RWPE1 (cell line): ENCODE data around the gene CNNM1.

Source experiments
- CTCF ChIA-PET: fragments of 350-600 bp; sonication (Branson Sonifier 250); formaldehyde crosslinking; extraction: SDS; loops from one replicate; lab custom pipeline; 2021; lab: Yijun Ruan, JAX
- POLR2A ChIA-PET: fragments of 400-600 bp; formaldehyde crosslinking; extraction: SDS; loops from one replicate; lab custom pipeline; 2020; ENCODE audit warnings: antibody characterized with exemption; ENCODE audit not compliant: low non-redundant PET; lab: Yijun Ruan, JAX
- DNase-seq: peaks from one replicate; pipeline ENCODE4 v3.0.0; 2012; ENCODE audit warnings: low spot score
- H3K27ac ChIP-seq: fragments of 450-650 bp; 2 replicates; pipeline ENCODE4 v1.5.1; 2017
- TF ChIP-seq, protein P1 (sequence below): fragments of 450-650 bp; conservative IDR thresholded peaks from 2 replicates; pipeline ENCODE4 v1.5.1; 2017; ENCODE audit warnings: low read depth, mild to moderate bottlenecking

The CNNM1 gene

GRCh38 chr10:99431190-99431760 is 102.1 kb downstream of the CNNM1 start:
- TF ChIP-seq, protein P1, sequence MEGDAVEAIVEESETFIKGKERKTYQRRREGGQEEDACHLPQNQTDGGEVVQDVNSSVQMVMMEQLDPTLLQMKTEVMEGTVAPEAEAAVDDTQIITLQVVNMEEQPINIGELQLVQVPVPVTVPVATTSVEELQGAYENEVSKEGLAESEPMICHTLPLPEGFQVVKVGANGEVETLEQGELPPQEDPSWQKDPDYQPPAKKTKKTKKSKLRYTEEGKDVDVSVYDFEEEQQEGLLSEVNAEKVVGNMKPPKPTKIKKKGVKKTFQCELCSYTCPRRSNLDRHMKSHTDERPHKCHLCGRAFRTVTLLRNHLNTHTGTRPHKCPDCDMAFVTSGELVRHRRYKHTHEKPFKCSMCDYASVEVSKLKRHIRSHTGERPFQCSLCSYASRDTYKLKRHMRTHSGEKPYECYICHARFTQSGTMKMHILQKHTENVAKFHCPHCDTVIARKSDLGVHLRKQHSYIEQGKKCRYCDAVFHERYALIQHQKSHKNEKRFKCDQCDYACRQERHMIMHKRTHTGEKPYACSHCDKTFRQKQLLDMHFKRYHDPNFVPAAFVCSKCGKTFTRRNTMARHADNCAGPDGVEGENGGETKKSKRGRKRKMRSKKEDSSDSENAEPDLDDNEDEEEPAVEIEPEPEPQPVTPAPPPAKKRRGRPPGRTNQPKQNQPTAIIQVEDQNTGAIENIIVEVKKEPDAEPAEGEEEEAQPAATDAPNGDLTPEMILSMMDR: no peak
- H3K27ac ChIP-seq: peak overlapping the region; percentile 99
- DNase-seq: peak; percentile 44
- ChIA-PET POLR2A (interaction anchor here (0.6 to 1.6 kb wide), 5 partner anchors 9 to 607 kb away, joined by 3 to 4 read pairs (median 3); partner anchors contain the start of gene SLC25A28), CTCF (interaction anchor here (0.6 kb wide), 3 partner anchors 181 to 1909 kb away, joined by 3 read pairs; no protein-coding TSS in a partner anchor)

DNA sequence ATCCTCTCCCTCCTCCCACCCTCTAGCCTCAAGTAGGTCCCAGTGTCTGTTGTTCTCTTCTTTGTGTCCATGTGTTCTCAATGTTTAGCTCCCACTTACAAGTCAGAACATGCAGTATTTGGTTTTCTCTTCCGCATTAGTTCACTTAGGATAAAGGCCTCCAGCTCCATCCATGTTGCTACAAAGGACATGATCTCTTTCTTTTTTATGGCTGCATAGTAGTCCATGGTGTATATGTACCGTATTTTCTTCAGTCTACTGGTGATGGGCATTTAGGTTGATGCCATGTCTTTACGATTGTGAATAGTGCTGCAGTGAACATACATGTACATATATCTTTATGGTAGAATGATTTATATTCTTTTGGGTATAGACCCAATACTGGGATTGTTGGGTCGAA is 102.9 kb downstream of the CNNM1 start:
- POLR2A ChIA-PET: no interaction called here

DNA sequence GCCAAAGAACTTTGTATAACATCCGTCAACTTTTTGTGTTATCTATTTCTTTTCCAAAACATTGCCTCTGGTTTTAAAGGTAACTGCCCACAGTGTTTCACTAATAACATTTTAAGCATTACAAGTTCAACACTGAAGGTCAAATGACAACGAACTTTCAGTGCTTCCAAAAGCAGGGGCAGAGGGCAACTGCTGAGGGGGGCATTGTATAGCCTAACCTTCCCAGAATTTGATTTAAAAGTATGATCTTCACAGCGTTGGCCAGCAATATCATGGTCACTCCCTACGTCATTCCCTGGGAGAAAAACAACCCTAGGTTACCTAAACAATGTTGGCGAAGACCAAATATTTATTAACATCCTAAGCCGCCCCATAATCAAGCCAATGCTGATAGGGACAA is 103.7 kb downstream of the CNNM1 start:
- ChIA-PET POLR2A (no interaction called here), CTCF (no interaction called here)
- TF ChIP-seq, protein P1: no peak
- no peak overlapping the region for H3K27ac ChIP-seq
- no peak for DNase-seq

More for the DNA sequence above, 102.9 kb downstream of the CNNM1 start:
- TF ChIP-seq, protein P1: no peak
- CTCF ChIA-PET: interaction anchor here (0.5 kb wide), 1 partner anchor 216 kb away, joined by 5 read pairs; no protein-coding TSS in a partner anchor
- no peak overlapping the region for H3K27ac ChIP-seq
- no peak for DNase-seq

- ChIA-PET CTCF (interaction anchor here (0.7 to 0.8 kb wide), 2 partner anchors 111 to 194 kb away, joined by 4 to 5 read pairs; no protein-coding TSS in a partner anchor), POLR2A (no interaction called here)
- no peak for DNase-seq
- TF ChIP-seq, protein P1: no peak
- no peak overlapping the region for H3K27ac ChIP-seq
Measured at GRCh38 chr10:99433378-99434020, 104.3 kb downstream of the CNNM1 start.

GRCh38 chr10:99435986-99436638 is 107.0 kb downstream of the CNNM1 start:
- no peak for DNase-seq

GRCh38 chr10:99438890-99439289 is 109.7 kb downstream of the CNNM1 start:
- TF ChIP-seq, protein P1: no peak

More at GRCh38 chr10:99435986-99436638, 107.0 kb downstream of the CNNM1 start:
- ChIA-PET POLR2A (no interaction called here), CTCF (interaction anchor here (0.6 to 2.2 kb wide), 28 partner anchors 8 to 926 kb away, joined by 3 to 24 read pairs (median 5); no protein-coding TSS in a partner anchor)
- TF ChIP-seq, protein P1: peak; percentile 71
- H3K27ac ChIP-seq: no peak overlapping the region

More at GRCh38 chr10:99438890-99439289, 109.7 kb downstream of the CNNM1 start:
- DNase-seq: no peak
- no peak overlapping the region for H3K27ac ChIP-seq
- ChIA-PET POLR2A (no interaction called here), CTCF (no interaction called here)
